ENCODE measurements around the gene CALD1.

The CALD1 gene

GRCh38 chr7:134788191-134788590 is 8.8 kb downstream of the CALD1 start:
- no peak for DNase-seq (ENCODE audit: low spot score)

DNA sequence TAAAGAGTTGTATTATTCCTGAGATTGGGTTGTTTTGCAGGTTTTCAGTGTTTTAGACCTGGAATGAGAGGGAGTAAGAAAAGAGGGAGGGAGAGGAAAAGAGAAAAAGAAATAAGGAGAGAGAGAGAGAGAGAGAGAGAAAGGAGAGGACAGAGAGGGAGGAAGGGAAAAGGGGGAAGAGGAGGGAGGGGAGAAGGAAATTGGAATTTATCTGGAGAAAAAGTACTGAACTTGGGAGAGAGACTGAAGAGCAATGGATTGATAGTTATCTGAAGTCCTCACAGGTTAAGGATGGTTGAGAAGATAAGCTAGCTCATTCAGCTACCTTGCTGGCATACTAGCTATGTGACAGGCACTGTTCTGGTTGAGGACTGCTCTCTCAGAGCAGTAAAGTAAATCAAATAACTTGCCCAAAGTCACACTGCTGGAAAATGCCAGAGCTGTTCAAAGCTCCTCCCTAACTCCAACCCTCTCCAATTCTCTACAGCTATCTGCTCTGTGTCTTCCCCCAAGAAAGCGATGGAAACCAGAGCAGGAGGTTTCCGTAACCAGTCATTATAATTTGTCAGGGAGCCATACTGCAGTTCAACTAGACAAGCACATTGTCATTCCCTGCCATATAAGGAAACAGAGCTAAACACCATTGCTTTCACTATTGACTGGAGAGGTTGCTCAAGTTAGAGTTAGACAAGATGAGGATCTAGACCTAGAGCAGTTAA is 10.7 kb downstream of the CALD1 start:
- DNase-seq (ENCODE audit: low spot score): no peak

DNA sequence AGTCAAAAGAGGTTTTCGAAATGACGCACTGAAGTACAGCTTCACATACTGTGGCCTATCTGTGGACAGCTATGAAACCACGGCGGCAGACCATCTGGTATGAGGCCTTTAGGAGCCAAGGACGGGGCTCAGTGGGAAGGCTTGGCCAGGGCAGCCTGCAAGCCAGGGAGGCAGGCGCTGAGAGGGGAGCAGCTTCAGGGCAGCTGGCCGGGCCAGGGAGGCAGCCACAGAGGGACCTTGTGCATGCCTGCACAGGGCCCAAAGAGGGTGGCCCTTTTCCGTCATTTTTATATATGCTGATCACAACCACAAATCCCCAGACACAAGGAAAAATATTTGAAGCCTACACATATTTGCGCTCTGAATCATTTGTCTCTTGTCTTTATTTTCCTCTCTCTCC is 13.5 kb downstream of the CALD1 start:
- no peak for DNase-seq (ENCODE audit: low spot score)

DNA sequence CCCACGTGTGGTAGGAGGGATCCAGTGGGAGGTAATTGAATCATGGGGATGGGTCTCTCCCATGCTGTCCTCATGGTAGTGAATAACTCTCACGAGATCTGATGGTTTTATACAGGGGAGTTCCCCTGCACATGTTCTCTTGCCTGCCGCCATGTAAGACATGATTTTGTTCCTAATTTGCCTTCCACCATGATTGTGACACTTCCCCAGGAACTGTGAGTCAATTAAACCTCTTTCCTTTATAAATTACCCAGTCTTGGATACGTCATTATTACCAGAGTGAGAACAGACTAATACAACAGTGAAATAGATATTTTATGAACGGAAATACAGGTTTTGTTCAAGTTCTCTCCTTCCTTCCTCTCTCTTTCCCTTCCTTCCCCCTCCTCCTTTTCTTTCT is 15.8 kb downstream of the CALD1 start:
- no peak for DNase-seq (ENCODE audit: low spot score)

- no peak for DNase-seq (ENCODE audit: low spot score)
Observed at GRCh38 chr7:134798155-134798554, 18.7 kb downstream of the CALD1 start.

- no peak for DNase-seq (ENCODE audit: low spot score)
Observed at GRCh38 chr7:134799377-134799776, 19.9 kb downstream of the CALD1 start.

GRCh38 chr7:134802762-134803161 is 23.3 kb downstream of the CALD1 start:
- no peak for DNase-seq (ENCODE audit: low spot score)

GRCh38 chr7:134804351-134804750 is 24.9 kb downstream of the CALD1 start:
- no peak for DNase-seq (ENCODE audit: low spot score)

- no peak for DNase-seq (ENCODE audit: low spot score)
Observed at GRCh38 chr7:134804854-134805253, 25.4 kb downstream of the CALD1 start.

- DNase-seq (ENCODE audit: low spot score): no peak
Observed at GRCh38 chr7:134806197-134806596, 26.8 kb downstream of the CALD1 start.

DNA sequence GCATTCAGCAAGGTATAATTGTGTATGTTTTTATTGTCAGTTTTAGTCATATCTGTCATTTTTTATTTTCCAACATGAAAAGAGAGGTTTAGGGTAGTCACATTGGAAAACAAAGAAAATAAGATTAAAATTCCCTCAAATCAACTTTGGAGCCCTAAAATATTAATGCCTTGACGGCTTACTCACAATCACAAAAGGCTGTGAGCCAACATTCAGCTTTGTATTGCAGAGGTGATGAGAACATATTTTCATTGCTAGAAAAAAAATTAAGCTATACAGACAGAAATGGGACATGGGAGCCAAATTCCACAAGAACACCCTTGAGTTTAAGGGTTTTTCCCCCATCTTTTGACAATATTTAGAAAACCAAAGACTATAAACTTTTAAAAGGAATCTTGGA is 30.2 kb downstream of the CALD1 start:
- no peak for DNase-seq (ENCODE audit: low spot score)

DNA sequence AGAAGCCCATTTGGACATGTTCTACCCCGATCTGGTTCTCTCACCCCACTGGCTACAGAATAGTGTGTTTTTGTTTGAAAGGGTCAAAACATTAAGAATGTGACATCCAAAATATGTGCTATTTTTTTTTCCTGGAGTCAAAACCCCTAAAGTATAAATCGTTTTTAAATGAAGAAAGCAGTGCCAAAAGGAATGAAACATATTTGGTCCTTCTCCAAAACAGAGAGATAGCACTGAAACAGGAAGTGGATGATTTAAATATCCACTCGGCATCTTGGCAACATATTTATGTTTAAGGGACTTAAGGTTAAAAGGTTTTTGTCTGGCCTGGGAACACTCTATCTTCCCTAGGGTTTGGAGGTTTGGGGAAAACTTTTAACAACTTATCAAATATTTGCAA is 32.3 kb downstream of the CALD1 start:
- DNase-seq (ENCODE audit: low spot score): no peak

GRCh38 chr7:134813663-134814396 is 34.4 kb downstream of the CALD1 start:
- no peak for DNase-seq (ENCODE audit: low spot score)

DNA sequence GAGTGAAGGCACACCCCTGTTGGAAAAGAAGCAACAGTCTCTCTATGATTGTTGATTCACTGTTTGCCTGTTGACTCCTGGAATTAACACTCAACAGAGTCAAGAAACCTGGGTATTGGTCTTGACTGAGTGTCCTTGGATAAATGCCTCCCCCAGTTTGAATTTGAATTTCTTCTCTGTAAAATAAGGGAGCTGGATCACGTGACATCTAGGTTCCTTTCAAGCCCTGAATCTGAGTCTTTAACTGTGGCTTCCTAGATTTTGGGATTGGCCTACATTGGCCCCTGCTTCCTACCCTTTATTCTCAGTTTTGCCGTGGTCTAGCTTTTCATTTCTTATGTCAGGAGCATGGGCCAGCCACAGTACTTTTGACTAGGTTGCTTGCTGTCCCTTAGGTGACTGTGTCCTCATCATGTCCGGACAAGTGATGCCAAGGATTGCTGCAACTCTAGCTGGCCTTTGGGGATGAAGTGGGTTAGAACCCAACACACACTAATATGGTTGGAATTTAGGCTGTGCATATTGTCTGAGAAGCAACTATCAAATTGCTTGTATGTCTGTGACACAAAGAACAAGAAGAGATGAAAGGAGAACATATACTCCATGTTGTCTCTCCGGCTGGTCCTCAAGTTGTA is 35.4 kb downstream of the CALD1 start:
- no peak for DNase-seq (ENCODE audit: low spot score)

DNA sequence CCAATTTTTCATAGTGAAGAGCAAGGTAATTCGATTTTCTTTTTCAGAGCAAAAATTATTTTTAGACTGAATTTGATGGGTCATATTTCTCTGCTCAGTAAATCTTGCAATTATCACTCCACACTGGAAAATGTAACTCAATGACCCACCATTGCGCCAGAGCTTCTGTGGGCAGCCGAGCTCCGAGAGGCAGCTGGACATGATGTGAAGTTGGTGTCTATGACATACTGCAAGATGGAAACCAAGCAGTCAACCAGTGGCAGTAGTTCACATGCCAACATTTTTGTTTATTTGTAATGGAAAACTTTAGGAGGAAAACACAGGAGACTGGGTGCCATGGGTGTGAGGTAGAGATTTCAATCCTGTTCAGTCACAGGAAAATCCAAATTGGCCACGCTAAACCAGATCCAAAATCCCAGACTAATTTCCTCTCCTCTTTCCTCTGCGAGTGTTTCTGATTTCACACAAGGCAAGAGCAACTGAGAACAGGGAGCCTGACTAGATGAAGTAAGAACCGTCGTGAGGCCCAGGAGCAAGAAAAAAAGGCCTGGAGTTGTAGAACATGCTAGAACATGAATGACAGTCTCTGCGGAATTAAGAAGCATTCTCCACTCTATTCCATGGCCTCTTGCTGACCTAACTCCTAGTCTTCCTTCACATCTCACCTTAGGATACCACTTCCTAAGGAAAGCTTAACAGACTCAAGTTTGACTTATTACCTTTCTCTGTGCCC is 39.3 kb downstream of the CALD1 start:
- DNase-seq (ENCODE audit: low spot score): no peak

GRCh38 chr7:134819401-134819800 is 40.0 kb downstream of the CALD1 start:
- DNase-seq (ENCODE audit: low spot score): no peak

GRCh38 chr7:134820295-134820694 is 40.9 kb downstream of the CALD1 start:
- no peak for DNase-seq (ENCODE audit: low spot score)

- no peak for DNase-seq (ENCODE audit: low spot score)
Observed at GRCh38 chr7:134820778-134821177, 41.3 kb downstream of the CALD1 start.

GRCh38 chr7:134823400-134823799 is 44.0 kb downstream of the CALD1 start:
- DNase-seq (ENCODE audit: low spot score): no peak

GRCh38 chr7:134825666-134826065 is 46.2 kb downstream of the CALD1 start:
- DNase-seq (ENCODE audit: low spot score): no peak

DNA sequence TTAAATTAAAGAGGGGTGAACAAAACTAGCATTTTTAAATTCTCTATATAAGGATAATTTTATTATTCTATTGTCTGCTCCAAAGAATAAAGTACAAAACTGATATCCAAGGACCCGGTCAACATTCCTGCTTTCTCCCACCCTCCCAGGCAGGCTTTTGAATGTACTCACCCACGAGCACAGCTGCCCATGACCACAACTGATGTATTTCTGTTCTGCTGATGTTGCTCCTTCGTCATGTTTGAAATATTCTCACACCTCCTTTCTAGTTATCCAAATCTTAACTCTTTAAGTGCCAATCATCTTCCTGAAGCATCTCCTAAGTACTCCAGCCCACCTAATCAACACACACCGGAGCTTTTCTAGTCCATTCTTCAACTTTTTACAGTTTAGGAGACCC is 46.7 kb downstream of the CALD1 start:
- no peak for DNase-seq (ENCODE audit: low spot score)

- DNase-seq (ENCODE audit: low spot score): no peak
Observed at GRCh38 chr7:134827436-134827835, 48.0 kb downstream of the CALD1 start.

DNA sequence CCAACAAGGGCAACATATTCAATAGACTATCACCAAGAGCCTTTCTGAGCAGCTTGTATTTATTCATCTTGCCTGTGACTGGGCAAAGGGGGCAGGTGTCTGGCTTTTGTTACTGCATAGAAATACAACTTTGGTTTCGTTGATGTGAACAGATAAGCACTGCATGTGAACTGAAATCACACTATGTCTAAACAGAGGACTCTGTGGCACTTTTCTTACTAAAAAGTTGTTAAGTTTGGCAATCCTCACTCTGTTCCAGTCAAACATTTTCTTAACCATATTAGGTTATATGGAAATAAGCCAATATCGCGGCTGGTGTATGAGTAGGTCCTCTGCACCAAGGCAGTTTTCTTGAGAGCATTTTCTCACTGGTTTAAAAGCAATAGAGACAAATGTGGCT is 48.5 kb downstream of the CALD1 start:
- DNase-seq (ENCODE audit: low spot score): no peak
